Esophagus muscularis mucosa (tissue), 4 donors: ENCODE results near the gene CIRBP.

ENCODE experiments used
- EP300 ChIP-seq: sonication (generic); formaldehyde crosslinking; IDR thresholded peaks from one replicate; pipeline ENCODE4 v1.6.1; 2017; ENCODE audit warnings: antibody characterized with exemption
- POLR2AphosphoS5 ChIP-seq, 2 donors: sonication (generic); formaldehyde crosslinking; IDR thresholded peaks; one replicate each; pipeline ENCODE4 v1.6.1; 2017; ENCODE audit warnings: antibody characterized with exemption in 2 of 2
- TF ChIP-seq, protein P1 (sequence below), 3 experiments: fragments of 200-600 bp in 2 of 3; fragments of 450-650 bp in 1 of 3; sonication (generic) in 2 of 3; IDR thresholded peaks; one replicate each; pipeline ENCODE4 v1.5.1; 2017 to 2019; ENCODE audit warnings: antibody characterized with exemption in 3 of 3, mild to moderate bottlenecking in 2 of 3, moderate library complexity in 1 of 3

GRCh38 chr19:1239420-1239795 is 29.7 kb upstream of the CIRBP start:
- TF ChIP-seq POLR2AphosphoS5 (IDR thresholded peaks at IDR 0.05) (no peak), EP300 (no peak)
- TF ChIP-seq, protein P1, sequence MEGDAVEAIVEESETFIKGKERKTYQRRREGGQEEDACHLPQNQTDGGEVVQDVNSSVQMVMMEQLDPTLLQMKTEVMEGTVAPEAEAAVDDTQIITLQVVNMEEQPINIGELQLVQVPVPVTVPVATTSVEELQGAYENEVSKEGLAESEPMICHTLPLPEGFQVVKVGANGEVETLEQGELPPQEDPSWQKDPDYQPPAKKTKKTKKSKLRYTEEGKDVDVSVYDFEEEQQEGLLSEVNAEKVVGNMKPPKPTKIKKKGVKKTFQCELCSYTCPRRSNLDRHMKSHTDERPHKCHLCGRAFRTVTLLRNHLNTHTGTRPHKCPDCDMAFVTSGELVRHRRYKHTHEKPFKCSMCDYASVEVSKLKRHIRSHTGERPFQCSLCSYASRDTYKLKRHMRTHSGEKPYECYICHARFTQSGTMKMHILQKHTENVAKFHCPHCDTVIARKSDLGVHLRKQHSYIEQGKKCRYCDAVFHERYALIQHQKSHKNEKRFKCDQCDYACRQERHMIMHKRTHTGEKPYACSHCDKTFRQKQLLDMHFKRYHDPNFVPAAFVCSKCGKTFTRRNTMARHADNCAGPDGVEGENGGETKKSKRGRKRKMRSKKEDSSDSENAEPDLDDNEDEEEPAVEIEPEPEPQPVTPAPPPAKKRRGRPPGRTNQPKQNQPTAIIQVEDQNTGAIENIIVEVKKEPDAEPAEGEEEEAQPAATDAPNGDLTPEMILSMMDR (IDR thresholded peaks at IDR 0.05) = no peak
